Activated T-helper 9 cell treated with anti-CD3 and anti-CD28 coated beads, Interleukin-2, amount 50 U/mL, for 16 hours (primary cell): ENCODE results near the gene HPCA.

Source experiments
- DNase-seq: peaks from one replicate; pipeline ENCODE4 v3.0.0-alpha.2; 2020; ENCODE audit warnings: low read depth

Gene HPCA

GRCh38 chr1:32871364-32872191, 14.7 kb upstream of the HPCA start:
- DNase-seq, result no peak

- DNase-seq, result no peak
These were observed 14.2 kb upstream of the HPCA start for GRCh38 chr1:32872192-32872460.

- no peak for DNase-seq
These were observed 12.8 kb upstream of the HPCA start for GRCh38 chr1:32873484-32873883.

- no peak for DNase-seq
These were observed 11.2 kb upstream of the HPCA start for GRCh38 chr1:32874860-32875752.

GRCh38 chr1:32876341-32877210, 9.7 kb upstream of the HPCA start:
- peak; percentile 50 for DNase-seq

GRCh38 chr1:32877211-32878110, 8.8 kb upstream of the HPCA start:
- DNase-seq, result no peak

- no peak for DNase-seq
These were observed 8.1 kb upstream of the HPCA start for GRCh38 chr1:32878183-32878582.

GRCh38 chr1:32878637-32879041, 7.7 kb upstream of the HPCA start:
- no peak for DNase-seq

- no peak for DNase-seq
These were observed 5.0 kb upstream of the HPCA start for GRCh38 chr1:32881291-32881690.

- DNase-seq, result no peak
These were observed 4.1 kb upstream of the HPCA start for GRCh38 chr1:32881871-32882850.

- DNase-seq, result no peak
These were observed 2.8 kb upstream of the HPCA start for GRCh38 chr1:32883338-32884031.

GRCh38 chr1:32884032-32884372, 2.3 kb upstream of the HPCA start:
- DNase-seq, result no peak

- no peak for DNase-seq
These were observed 1.6 kb upstream of the HPCA start for GRCh38 chr1:32884726-32885125.

GRCh38 chr1:32885676-32886003, 651 bp upstream of the HPCA start:
- no peak for DNase-seq

GRCh38 chr1:32886828-32887414, 630 bp downstream of the HPCA start:
- DNase-seq, result no peak

GRCh38 chr1:32887623-32888022, 1.3 kb downstream of the HPCA start:
- DNase-seq, result no peak

- no peak for DNase-seq
These were observed 1.8 kb downstream of the HPCA start for GRCh38 chr1:32888134-32888533.

GRCh38 chr1:32888677-32889420, 2.6 kb downstream of the HPCA start:
- no peak for DNase-seq
